PC-3 (cell line): ENCODE measurements around the gene P2RY1. TPM values are rescaled to one million over a fixed set of nuclear protein-coding genes. Genes with fewer than 3 reads are reported as not detected.
A peak's percentile ranks its signal among the peaks of the same experiment; 100 is the strongest.

Experiments
- ATAC-seq: fragments of 200-7000 bp; cut with Tn5 transposase; 2 replicates; pipeline ENCODE4 v1.9.1; 2020; ENCODE audit warnings: mild to moderate bottlenecking, moderate library complexity
- BruUV-seq: library from RNA; stranded (reverse); fragments of 400-500 nt; replicated peaks from 2 replicates; lab custom pipeline; 2021; lab: Mats Ljungman, UMichigan
- CTCF ChIA-PET: fragments of 300-600 bp; sonication (Branson Sonifier 250); formaldehyde crosslinking; loops from one replicate; lab custom pipeline; 2022; ENCODE audit warnings: antibody characterized with exemption; lab: Charles Lee
- POLR2A ChIA-PET: fragments of 300-600 bp; sonication (Branson Sonifier 250); formaldehyde crosslinking; loops from one replicate; lab custom pipeline; 2022; ENCODE audit warnings: antibody characterized with exemption; ENCODE audit not compliant: unreplicated experiment; lab: Charles Lee
- DNase-seq: peaks from one replicate; pipeline ENCODE4 v3.0.0-alpha.2; 2015
- H2AFZ ChIP-seq: fragments of 300-600 bp; sonication (generic); 2 replicates; pipeline ENCODE4 v1.6.0; 2016; ENCODE audit warnings: antibody characterized with exemption, low read length
- H3F3A ChIP-seq: fragments of 300-600 bp; sonication (generic); one replicate; pipeline ENCODE4 v1.6.0; 2017; ENCODE audit warnings: antibody characterized with exemption, low read length, control low read depth, mild to moderate bottlenecking; ENCODE audit not compliant: unreplicated experiment
- H3K27ac ChIP-seq: fragments of 300-600 bp; sonication (generic); 2 replicates; pipeline ENCODE4 v1.5.1; 2016; ENCODE audit warnings: mild to moderate bottlenecking, low read length
- H3K27me3 ChIP-seq: fragments of 300-600 bp; sonication (generic); 2 replicates; pipeline ENCODE4 v1.6.1; 2016; ENCODE audit warnings: low read length, mixed read lengths
- H3K36me3 ChIP-seq: fragments of 300-600 bp; sonication (generic); 2 replicates; pipeline ENCODE4 v1.6.1; 2016; ENCODE audit warnings: low read depth, mixed run types, low read length, mixed read lengths
- H3K4me1 ChIP-seq: fragments of 300-600 bp; sonication (generic); 2 replicates; pipeline ENCODE4 v1.5.1; 2016; ENCODE audit warnings: low read length; ENCODE audit not compliant: insufficient read depth
- H3K4me2 ChIP-seq: fragments of 300-600 bp; sonication (generic); 2 replicates; pipeline ENCODE4 v1.6.0; 2016; ENCODE audit warnings: low read length
- H3K4me3 ChIP-seq: fragments of 300-600 bp; sonication (generic); 2 replicates; pipeline ENCODE4 v1.5.1; 2016; ENCODE audit warnings: mild to moderate bottlenecking, low read length, mixed read lengths
- H3K79me2 ChIP-seq: fragments of 300-600 bp; sonication (generic); 2 replicates; pipeline ENCODE4 v1.6.1; 2017; ENCODE audit warnings: low read length, mixed read lengths
- H3K9ac ChIP-seq: fragments of 300-600 bp; sonication (generic); 2 replicates; pipeline ENCODE4 v1.6.0; 2016; ENCODE audit warnings: mild to moderate bottlenecking, low read length
- H3K9me2 ChIP-seq: fragments of 300-600 bp; sonication (generic); replicated peaks from 2 replicates; pipeline ENCODE4 v1.6.1; 2016; ENCODE audit warnings: mixed run types, low read length, mixed read lengths
- H3K9me3 ChIP-seq: fragments of 300-600 bp; sonication (generic); 2 replicates; pipeline ENCODE4 v1.6.1; 2016; ENCODE audit warnings: low read length, mixed read lengths
- H4K20me1 ChIP-seq: fragments of 300-600 bp; sonication (generic); 2 replicates; pipeline ENCODE4 v1.6.1; 2016; ENCODE audit warnings: low read length, mixed read lengths
- EZH2 ChIP-seq: fragments of 300-600 bp; sonication (generic); IDR thresholded peaks from one replicate; pipeline ENCODE4 v1.6.1; 2017; ENCODE audit warnings: antibody characterized with exemption, mild to moderate bottlenecking, low read length; ENCODE audit not compliant: unreplicated experiment
- EZH2phosphoT487 ChIP-seq: fragments of 300-600 bp; sonication (generic); IDR thresholded peaks from 2 replicates; pipeline ENCODE4 v1.6.1; 2018; ENCODE audit warnings: mild to moderate bottlenecking, antibody characterized with exemption, low read length, borderline replicate concordance
- intact Hi-C: fragments of 100-400 bp; cut with micrococcal nuclease; formaldehyde crosslinking; loops from 2 replicates; pipeline ENCODE4 v1.9.0; 2023
- total RNA-seq: library from RNA; depleted of rRNA; stranded (reverse); fragments of >200 nt; gene quantifications from 2 replicates; pipeline ENCODE4 v1.2.3, GENCODE V29; 2014
- TF ChIP-seq, protein P1 (sequence below): fragments of 300-600 bp; sonication (generic); conservative IDR thresholded peaks from 2 replicates; pipeline ENCODE4 v1.5.1; 2017; ENCODE audit warnings: antibody characterized with exemption, low read depth, mild to moderate bottlenecking, low read length

P2RY1 gene
- total RNA-seq, 1 experiment from 2014 or later: 0.29 TPM

- no peak for TF ChIP-seq EZH2
- TF ChIP-seq EZH2phosphoT487: no peak
- TF ChIP-seq, protein P1, sequence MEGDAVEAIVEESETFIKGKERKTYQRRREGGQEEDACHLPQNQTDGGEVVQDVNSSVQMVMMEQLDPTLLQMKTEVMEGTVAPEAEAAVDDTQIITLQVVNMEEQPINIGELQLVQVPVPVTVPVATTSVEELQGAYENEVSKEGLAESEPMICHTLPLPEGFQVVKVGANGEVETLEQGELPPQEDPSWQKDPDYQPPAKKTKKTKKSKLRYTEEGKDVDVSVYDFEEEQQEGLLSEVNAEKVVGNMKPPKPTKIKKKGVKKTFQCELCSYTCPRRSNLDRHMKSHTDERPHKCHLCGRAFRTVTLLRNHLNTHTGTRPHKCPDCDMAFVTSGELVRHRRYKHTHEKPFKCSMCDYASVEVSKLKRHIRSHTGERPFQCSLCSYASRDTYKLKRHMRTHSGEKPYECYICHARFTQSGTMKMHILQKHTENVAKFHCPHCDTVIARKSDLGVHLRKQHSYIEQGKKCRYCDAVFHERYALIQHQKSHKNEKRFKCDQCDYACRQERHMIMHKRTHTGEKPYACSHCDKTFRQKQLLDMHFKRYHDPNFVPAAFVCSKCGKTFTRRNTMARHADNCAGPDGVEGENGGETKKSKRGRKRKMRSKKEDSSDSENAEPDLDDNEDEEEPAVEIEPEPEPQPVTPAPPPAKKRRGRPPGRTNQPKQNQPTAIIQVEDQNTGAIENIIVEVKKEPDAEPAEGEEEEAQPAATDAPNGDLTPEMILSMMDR: no peak
- no peaks in the 10 kb centered on the region for H3K9me3 ChIP-seq
- H2AFZ ChIP-seq: no peak overlapping the region
- no peaks in the 10 kb centered on the region for H3F3A ChIP-seq
- no TSS peak for BruUV-seq
- ChIA-PET POLR2A (no interaction called here), CTCF (no interaction called here)
- H3K79me2 ChIP-seq: no peaks in the 10 kb centered on the region
- no peak overlapping the region for H3K27ac ChIP-seq
- no peak overlapping the region for H3K4me2 ChIP-seq
- H4K20me1 ChIP-seq: no peaks in the 10 kb centered on the region
- H3K4me1 ChIP-seq: no peaks in the 10 kb centered on the region
- ATAC-seq (no peak), DNase-seq (no peak)
- H3K9me2 ChIP-seq: no peaks in the 10 kb centered on the region
- H3K4me3 ChIP-seq: no peak overlapping the region
- H3K27me3 ChIP-seq: no peaks in the 10 kb centered on the region
- intact Hi-C loops: no loop called here
- H3K9ac ChIP-seq: no peak overlapping the region
- no peaks in the 10 kb centered on the region for H3K36me3 ChIP-seq
These were observed 15.2 kb downstream of the P2RY1 start for GRCh38 chr3:152849996-152850578.

DNA sequence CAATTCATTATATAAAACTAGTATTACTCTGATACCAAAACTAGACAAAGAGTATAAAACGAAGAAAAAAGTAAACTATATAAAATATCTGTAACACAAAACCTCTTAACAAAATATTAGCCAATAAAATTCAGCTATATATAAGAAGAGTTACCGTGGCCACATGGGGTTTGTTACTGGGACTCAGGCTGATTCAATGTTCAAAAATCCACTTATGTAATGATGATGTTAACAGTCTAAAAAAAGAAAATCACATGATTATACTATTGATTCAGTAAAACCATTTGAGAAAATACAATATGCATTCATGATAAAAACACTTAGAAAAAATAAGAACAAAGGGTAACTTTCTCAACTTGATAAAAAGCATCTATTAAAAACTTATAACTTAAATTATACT, 18.3 kb downstream of the P2RY1 start:
- Histone ChIP-seq H4K20me1 (no peaks in the 10 kb centered on the region), H3K9me2 (no peaks in the 10 kb centered on the region), H3K36me3 (no peaks in the 10 kb centered on the region), H3K27me3 (no peaks in the 10 kb centered on the region), H3K4me2 (no peak overlapping the region), H3K27ac (no peak overlapping the region), H3K79me2 (no peaks in the 10 kb centered on the region), H3K9me3 (no peaks in the 10 kb centered on the region), H3F3A (no peaks in the 10 kb centered on the region), H3K9ac (no peak overlapping the region), H3K4me3 (no peak overlapping the region), H2AFZ (no peak overlapping the region), H3K4me1 (no peaks in the 10 kb centered on the region)
- no TSS peak for BruUV-seq
- ChIA-PET CTCF (no interaction called here), POLR2A (no interaction called here)
- DNase-seq (no peak), ATAC-seq (peak; percentile 33; the same call in 1 of the 2 replicates)
- TF ChIP-seq EZH2phosphoT487 (no peak), EZH2 (no peak)
- TF ChIP-seq, protein P1: no peak
- intact Hi-C loops: no loop called here

- Histone ChIP-seq H3K9me3 (no peaks in the 10 kb centered on the region), H3K79me2 (no peaks in the 10 kb centered on the region), H3K36me3 (no peaks in the 10 kb centered on the region), H3K4me1 (no peaks in the 10 kb centered on the region), H3K27ac (no peak overlapping the region), H3K27me3 (no peaks in the 10 kb centered on the region), H3K9ac (no peak overlapping the region), H3K4me3 (no peak overlapping the region), H3F3A (no peaks in the 10 kb centered on the region), H2AFZ (no peak overlapping the region), H4K20me1 (no peaks in the 10 kb centered on the region), H3K4me2 (no peak overlapping the region), H3K9me2 (no peaks in the 10 kb centered on the region)
- no peak for ATAC-seq
- POLR2A ChIA-PET: no interaction called here
- intact Hi-C loops: no loop called here
- no peak for DNase-seq
- CTCF ChIA-PET: no interaction called here
- no TSS peak for BruUV-seq
- no peak for TF ChIP-seq EZH2phosphoT487
These were observed 22.2 kb downstream of the P2RY1 start for GRCh38 chr3:152857082-152857481.
